ENCODE data around the gene AGO1.
"Not testable (repeated sequence)": the region's sequence is repeated elsewhere in the genome, so short reads cannot be mapped to it uniquely, and the experiment has no call there.

The AGO1 gene

GRCh38 chr1:35869245-35869950, 13.6 kb upstream of the AGO1 start:
- DNase-seq (ENCODE audit: low read depth): not testable (repeated sequence)

- DNase-seq (ENCODE audit: low read depth): no peak
Measured at GRCh38 chr1:35870651-35871309, 12.2 kb upstream of the AGO1 start.

GRCh38 chr1:35873243-35873750, 9.7 kb upstream of the AGO1 start:
- no peak for DNase-seq (ENCODE audit: low read depth)

- not testable (repeated sequence) for DNase-seq (ENCODE audit: low read depth)
Measured at GRCh38 chr1:35874115-35874514, 8.9 kb upstream of the AGO1 start.

GRCh38 chr1:35876988-35877387, 6.0 kb upstream of the AGO1 start:
- no peak for DNase-seq (ENCODE audit: low read depth)

GRCh38 chr1:35881850-35882273, 1.1 kb upstream of the AGO1 start:
- DNase-seq (ENCODE audit: low read depth): no peak

GRCh38 chr1:35882586-35882944, 444 bp upstream of the AGO1 start:
- DNase-seq (ENCODE audit: low read depth): no peak

- no peak for DNase-seq (ENCODE audit: low read depth)
Measured at GRCh38 chr1:35883635-35884101, 659 bp downstream of the AGO1 start.

- DNase-seq (ENCODE audit: low read depth): no peak
Measured at GRCh38 chr1:35884934-35885333, 1.9 kb downstream of the AGO1 start.

GRCh38 chr1:35885961-35886558, 3.1 kb downstream of the AGO1 start:
- no peak for DNase-seq (ENCODE audit: low read depth)

GRCh38 chr1:35886577-35887431, 3.8 kb downstream of the AGO1 start:
- DNase-seq (ENCODE audit: low read depth): no peak

GRCh38 chr1:35887508-35887907, 4.5 kb downstream of the AGO1 start:
- no peak for DNase-seq (ENCODE audit: low read depth)

- DNase-seq (ENCODE audit: low read depth): no peak
Measured at GRCh38 chr1:35888255-35888654, 5.2 kb downstream of the AGO1 start.

GRCh38 chr1:35888981-35889380, 6.0 kb downstream of the AGO1 start:
- DNase-seq (ENCODE audit: low read depth): not testable (repeated sequence)

GRCh38 chr1:35893051-35893879, 10.3 kb downstream of the AGO1 start:
- no peak for DNase-seq (ENCODE audit: low read depth)

- no peak for DNase-seq (ENCODE audit: low read depth)
Measured at GRCh38 chr1:35894183-35894582, 11.2 kb downstream of the AGO1 start.

GRCh38 chr1:35894656-35895055, 11.6 kb downstream of the AGO1 start:
- DNase-seq (ENCODE audit: low read depth): no peak

GRCh38 chr1:35899941-35900340, 16.9 kb downstream of the AGO1 start:
- DNase-seq (ENCODE audit: low read depth): no peak

GRCh38 chr1:35901235-35901634, 18.2 kb downstream of the AGO1 start:
- no peak for DNase-seq (ENCODE audit: low read depth)

GRCh38 chr1:35902671-35903070, 19.7 kb downstream of the AGO1 start:
- DNase-seq (ENCODE audit: low read depth): no peak

- no peak for DNase-seq (ENCODE audit: low read depth)
Measured at GRCh38 chr1:35914717-35915116, 31.7 kb downstream of the AGO1 start.

All from HS-27A (cell line).